Liver (tissue), 9 donors: ENCODE data around the gene MED29. TPM values are rescaled to one million over a fixed set of nuclear protein-coding genes. Genes with fewer than 3 reads are reported as not detected.
A peak's percentile ranks its signal among the peaks of the same experiment; 100 is the strongest.

Source experiments
- DNase-seq: peaks from one replicate; pipeline ENCODE4 v3.0.0-alpha.2; 2017; ENCODE audit warnings: low spot score
- H3K27ac ChIP-seq, 2 donors: one replicate each; pipeline ENCODE4 v1.7.0; 2013; ENCODE audit warnings: inconsistent platforms in 2 of 2, low read length in 2 of 2, control low read depth in 1 of 2, low read depth in 1 of 2, mild to moderate bottlenecking in 1 of 2
- H3K27me3 ChIP-seq, 4 donors: one replicate each; pipeline versions ENCODE4 v1.6.1 to v1.7.0; 2013; ENCODE audit warnings: low read length in 3 of 4, inconsistent platforms in 1 of 4, mild to moderate bottlenecking in 1 of 4, moderate library complexity in 1 of 4; ENCODE audit not compliant: control insufficient read depth in 4 of 4, insufficient read depth in 4 of 4
- H3K36me3 ChIP-seq, 4 donors: one replicate each; pipeline versions ENCODE4 v1.6.1 to v1.7.0; 2013; ENCODE audit warnings: low read length in 3 of 4, mild to moderate bottlenecking in 3 of 4, low read depth in 1 of 4, moderate library complexity in 1 of 4; ENCODE audit not compliant: control insufficient read depth in 4 of 4, insufficient read depth in 3 of 4
- H3K4me1 ChIP-seq, 4 donors: one replicate each; pipeline versions ENCODE4 v1.6.1 to v1.7.0; 2013; ENCODE audit warnings: low read length in 3 of 4, mild to moderate bottlenecking in 3 of 4, moderate library complexity in 1 of 4; ENCODE audit not compliant: control insufficient read depth in 4 of 4, insufficient read depth in 4 of 4
- H3K4me3 ChIP-seq, 3 donors: one replicate each; pipeline versions ENCODE4 v1.6.1 to v1.7.0; 2013; ENCODE audit warnings: low read length in 3 of 3, control low read depth in 1 of 3, low read depth in 1 of 3, mild to moderate bottlenecking in 1 of 3
- H3K9ac ChIP-seq, 2 donors: one replicate each; pipeline ENCODE4 v1.7.0; 2013; ENCODE audit warnings: low read length in 2 of 2, mild to moderate bottlenecking in 2 of 2, moderate library complexity in 2 of 2, control low read depth in 1 of 2, low read depth in 1 of 2
- H3K9me3 ChIP-seq, 4 donors: one replicate each; pipeline versions ENCODE4 v1.6.1 to v1.7.0; 2013; ENCODE audit warnings: low read length in 3 of 4; ENCODE audit not compliant: control insufficient read depth in 4 of 4
- ATF3 ChIP-seq: IDR thresholded peaks from 2 replicates; pipeline ENCODE4 v1.6.1; 2016; ENCODE audit warnings: antibody characterized with exemption
- EGR1 ChIP-seq, 2 donors: IDR thresholded peaks; 2 replicates each; pipeline ENCODE4 v1.6.1; 2016 to 2018; ENCODE audit warnings: antibody characterized with exemption in 2 of 2, low read depth in 2 of 2
- FOXA1 ChIP-seq: IDR thresholded peaks from 2 replicates; pipeline ENCODE4 v1.6.1; 2016; ENCODE audit warnings: antibody characterized with exemption
- FOXA2 ChIP-seq: IDR thresholded peaks from 2 replicates; pipeline ENCODE4 v1.6.1; 2016; ENCODE audit warnings: antibody characterized with exemption
- GABPA ChIP-seq, 2 donors: IDR thresholded peaks in 1 of 2; conservative IDR thresholded peaks in 1 of 2; 2 replicates each; pipeline ENCODE4 v1.6.1; 2016; ENCODE audit warnings: antibody characterized with exemption in 2 of 2, mild to moderate bottlenecking in 1 of 2, moderate library complexity in 1 of 2
- HNF4A ChIP-seq, 2 donors: conservative IDR thresholded peaks; 2 replicates each; pipeline ENCODE4 v1.6.1; 2016; ENCODE audit warnings: antibody characterized with exemption in 2 of 2, mild to moderate bottlenecking in 2 of 2
- YY1 ChIP-seq: IDR thresholded peaks from 2 replicates; pipeline ENCODE4 v1.6.1; 2016; ENCODE audit warnings: antibody characterized with exemption, mild to moderate bottlenecking
- ZBTB33 ChIP-seq: IDR thresholded peaks from 2 replicates; pipeline ENCODE4 v1.6.1; 2016; ENCODE audit warnings: antibody characterized with exemption
- WGBS: extraction: QIAGEN DNeasy Blood & Tissue Kit; methylation state at CpG from one replicate; pipeline ENCODE4 v1.1.7; 2013; 5-methylcytosine and 5-hydroxymethylcytosine counted together
- polyA plus RNA-seq, 2 donors: library from polyadenylated mRNA; stranded (reverse) in 1 of 2; unstranded in 1 of 2; fragments of 200-250 nt in 1 of 2; fragments of >200 nt in 1 of 2; fragmentation: Nextera tagmentation in 1 of 2; extraction: Ambion mirVana in 1 of 2; gene quantifications; one replicate each; pipeline versions ENCODE4 v1.2.1 to v1.2.3, GENCODE V29; 2013 to 2015
- total RNA-seq, 2 donors: library from RNA; depleted of rRNA; stranded (reverse); fragments of >200 nt; gene quantifications; one replicate each; pipeline ENCODE4 v1.2.3, GENCODE V29; 2014
- TF ChIP-seq, protein P1 (sequence below): IDR thresholded peaks from 2 replicates; pipeline ENCODE4 v1.6.1; 2016; ENCODE audit warnings: antibody characterized with exemption, mild to moderate bottlenecking
- TF ChIP-seq, protein P2 (sequence below): IDR thresholded peaks from 2 replicates; pipeline ENCODE4 v1.6.1; 2016; ENCODE audit warnings: antibody characterized with exemption
- donor health status: healthy.
- donor health status: healthy.
- donor health status: healthy.
- donor health status: healthy.
- donor health status: healthy.

The MED29 gene
- total and polyA plus RNA-seq, 4 donors: 11.0 to 24.2 (median 17.4) TPM

- no peak overlapping the region for H3K4me3 ChIP-seq
- H3K27me3 ChIP-seq: no peaks in the 10 kb centered on the region
- TF ChIP-seq FOXA1: no peak
- TF ChIP-seq, protein P1, sequence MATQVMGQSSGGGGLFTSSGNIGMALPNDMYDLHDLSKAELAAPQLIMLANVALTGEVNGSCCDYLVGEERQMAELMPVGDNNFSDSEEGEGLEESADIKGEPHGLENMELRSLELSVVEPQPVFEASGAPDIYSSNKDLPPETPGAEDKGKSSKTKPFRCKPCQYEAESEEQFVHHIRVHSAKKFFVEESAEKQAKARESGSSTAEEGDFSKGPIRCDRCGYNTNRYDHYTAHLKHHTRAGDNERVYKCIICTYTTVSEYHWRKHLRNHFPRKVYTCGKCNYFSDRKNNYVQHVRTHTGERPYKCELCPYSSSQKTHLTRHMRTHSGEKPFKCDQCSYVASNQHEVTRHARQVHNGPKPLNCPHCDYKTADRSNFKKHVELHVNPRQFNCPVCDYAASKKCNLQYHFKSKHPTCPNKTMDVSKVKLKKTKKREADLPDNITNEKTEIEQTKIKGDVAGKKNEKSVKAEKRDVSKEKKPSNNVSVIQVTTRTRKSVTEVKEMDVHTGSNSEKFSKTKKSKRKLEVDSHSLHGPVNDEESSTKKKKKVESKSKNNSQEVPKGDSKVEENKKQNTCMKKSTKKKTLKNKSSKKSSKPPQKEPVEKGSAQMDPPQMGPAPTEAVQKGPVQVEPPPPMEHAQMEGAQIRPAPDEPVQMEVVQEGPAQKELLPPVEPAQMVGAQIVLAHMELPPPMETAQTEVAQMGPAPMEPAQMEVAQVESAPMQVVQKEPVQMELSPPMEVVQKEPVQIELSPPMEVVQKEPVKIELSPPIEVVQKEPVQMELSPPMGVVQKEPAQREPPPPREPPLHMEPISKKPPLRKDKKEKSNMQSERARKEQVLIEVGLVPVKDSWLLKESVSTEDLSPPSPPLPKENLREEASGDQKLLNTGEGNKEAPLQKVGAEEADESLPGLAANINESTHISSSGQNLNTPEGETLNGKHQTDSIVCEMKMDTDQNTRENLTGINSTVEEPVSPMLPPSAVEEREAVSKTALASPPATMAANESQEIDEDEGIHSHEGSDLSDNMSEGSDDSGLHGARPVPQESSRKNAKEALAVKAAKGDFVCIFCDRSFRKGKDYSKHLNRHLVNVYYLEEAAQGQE: no peak
- TF ChIP-seq, protein P2, sequence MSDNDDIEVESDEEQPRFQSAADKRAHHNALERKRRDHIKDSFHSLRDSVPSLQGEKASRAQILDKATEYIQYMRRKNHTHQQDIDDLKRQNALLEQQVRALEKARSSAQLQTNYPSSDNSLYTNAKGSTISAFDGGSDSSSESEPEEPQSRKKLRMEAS: no peak
- no peak for TF ChIP-seq GABPA (IDR thresholded peaks at IDR 0.05 in 1 of 2, conservative IDR thresholded peaks at IDR 0.05 in 1 of 2)
- no peak for TF ChIP-seq ATF3
- TF ChIP-seq YY1: no peak
- no peak for TF ChIP-seq HNF4A (conservative IDR thresholded peaks at IDR 0.05)
- TF ChIP-seq EGR1 (IDR thresholded peaks at IDR 0.05; ENCODE audit: low read depth in 2 of 2): no peak
- H3K27ac ChIP-seq: no peak overlapping the region
- peaks cover 3 to 21% (median 15%) of the 10 kb centered on the region in 4 donors for H3K4me1 ChIP-seq
- no peak for DNase-seq
- H3K9me3 ChIP-seq: no peaks in the 10 kb centered on the region
- 91% methylated on average over 5 of the region's 5 CpGs for WGBS
- H3K36me3 ChIP-seq: peaks cover 7 to 46% (median 30%) of the 10 kb centered on the region in 4 donors
- H3K9ac ChIP-seq: no peak overlapping the region
Measured at GRCh38 chr19:39388657-39389056, 2.5 kb upstream of the MED29 start.

GRCh38 chr19:39389631-39390414 lies 1.4 kb upstream of the MED29 start:
- DNase-seq: no peak
- Histone ChIP-seq H3K9me3 (no peaks in the 10 kb centered on the region), H3K36me3 (peaks cover 7 to 46% (median 29%) of the 10 kb centered on the region in 4 donors), H3K27ac (peak overlapping the region; percentile 8 to 98), H3K9ac (peak overlapping the region; percentile 84 to 85), H3K27me3 (no peaks in the 10 kb centered on the region), H3K4me3 (peak overlapping the region; percentile 71 to 89 (median 81)), H3K4me1 (peaks cover 3 to 21% (median 15%) of the 10 kb centered on the region in 4 donors)
- TF ChIP-seq YY1 (no peak), HNF4A (conservative IDR thresholded peaks at IDR 0.05) (no peak), ZBTB33 (no peak)
- WGBS: 71% methylated on average over 13 of the region's 13 CpGs

GRCh38 chr19:39390451-39390750 lies 777 bp upstream of the MED29 start:
- Histone ChIP-seq H3K9me3 (no peaks in the 10 kb centered on the region), H3K4me1 (peaks cover 3 to 21% (median 15%) of the 10 kb centered on the region in 4 donors), H3K9ac (peak overlapping the region; percentile 84 to 85), H3K27me3 (no peaks in the 10 kb centered on the region), H3K36me3 (peaks cover 7 to 45% (median 29%) of the 10 kb centered on the region in 4 donors), H3K27ac (peak overlapping the region; percentile 96 to 98), H3K4me3 (peak overlapping the region; percentile 71 to 89 (median 81))
- under 1% methylated on average over 10 of the region's 10 CpGs for WGBS
- no peak for TF ChIP-seq FOXA2
- no peak for DNase-seq
